GM18951 (cell line): ENCODE measurements around the gene DNAJC6.

Experiments used
- POLR2A ChIP-seq: IDR thresholded peaks from 4 replicates; pipeline ENCODE4 v1.6.1; 2011; ENCODE audit warnings: mild to moderate bottlenecking; ENCODE audit not compliant: insufficient read length, insufficient read depth; ENCODE audit errors: extremely low read depth
- in situ Hi-C: fragments of 300-500 bp; cut with MboI; formaldehyde crosslinking; loops from one replicate; pipeline ENCODE4 v1.12.0; 2022; ENCODE audit warnings: low sequenced_read_pairs, mixed read lengths, inconsistent platforms; ENCODE audit not compliant: unreplicated experiment

DNAJC6 gene

GRCh38 chr1:65412256-65412983 is 103.1 kb downstream of the DNAJC6 start:
- no peak for TF ChIP-seq POLR2A
- in situ Hi-C loops = no loop called here

DNA sequence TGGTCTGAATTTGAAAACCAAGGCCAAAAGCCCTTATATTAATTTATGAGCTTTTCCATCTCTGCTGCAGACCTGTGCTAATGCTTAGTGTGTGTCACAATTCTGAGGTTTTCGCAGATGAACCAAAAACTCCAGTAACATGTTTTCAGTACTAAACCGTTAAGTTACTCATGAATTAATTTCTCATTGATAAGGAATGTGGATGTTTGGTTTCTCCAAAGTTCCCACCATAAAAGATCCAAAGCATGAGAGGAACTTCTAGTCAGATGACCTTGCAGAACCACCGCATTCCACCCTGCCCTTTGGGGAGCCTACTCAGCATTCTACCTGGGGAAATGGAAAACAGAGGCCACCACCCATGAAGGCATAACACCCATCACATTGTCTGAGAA is 103.6 kb downstream of the DNAJC6 start:
- TF ChIP-seq POLR2A = no peak
- in situ Hi-C loops = no loop called here

- in situ Hi-C loops = no loop called here
- TF ChIP-seq POLR2A = no peak
Measured at GRCh38 chr1:65414538-65414937, 105.2 kb downstream of the DNAJC6 start.

- in situ Hi-C loops = no loop called here
- TF ChIP-seq POLR2A = no peak
Measured at GRCh38 chr1:65416767-65417166, 107.4 kb downstream of the DNAJC6 start.

DNA sequence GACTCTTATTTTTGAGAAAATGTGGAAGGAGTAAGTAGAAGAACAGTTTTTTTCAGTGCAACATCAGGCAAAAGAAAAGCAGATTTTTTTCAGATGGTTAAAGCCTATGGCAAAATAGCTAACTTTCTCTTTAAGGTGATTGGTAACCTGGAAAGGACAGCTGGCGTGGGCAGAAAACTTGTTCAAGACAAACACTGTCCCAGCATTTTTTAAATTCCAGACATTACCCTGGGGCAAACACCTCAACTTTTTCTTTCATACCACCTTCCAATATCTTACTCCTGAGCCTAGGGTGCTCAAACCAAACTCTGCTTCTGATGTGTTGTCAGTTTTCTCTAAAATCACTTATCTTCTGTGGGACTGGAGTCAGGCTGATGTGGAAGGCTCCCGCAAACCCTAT is 108.4 kb downstream of the DNAJC6 start:
- no peak for TF ChIP-seq POLR2A
- in situ Hi-C loops = no loop called here

GRCh38 chr1:65418522-65419185 is 109.3 kb downstream of the DNAJC6 start:
- in situ Hi-C loops = no loop called here

GRCh38 chr1:65419681-65420589 is 110.6 kb downstream of the DNAJC6 start:
- peak; percentile 10 for TF ChIP-seq POLR2A
- in situ Hi-C loops = no loop called here

More at GRCh38 chr1:65418522-65419185, 109.3 kb downstream of the DNAJC6 start:
- TF ChIP-seq POLR2A = no peak

DNA sequence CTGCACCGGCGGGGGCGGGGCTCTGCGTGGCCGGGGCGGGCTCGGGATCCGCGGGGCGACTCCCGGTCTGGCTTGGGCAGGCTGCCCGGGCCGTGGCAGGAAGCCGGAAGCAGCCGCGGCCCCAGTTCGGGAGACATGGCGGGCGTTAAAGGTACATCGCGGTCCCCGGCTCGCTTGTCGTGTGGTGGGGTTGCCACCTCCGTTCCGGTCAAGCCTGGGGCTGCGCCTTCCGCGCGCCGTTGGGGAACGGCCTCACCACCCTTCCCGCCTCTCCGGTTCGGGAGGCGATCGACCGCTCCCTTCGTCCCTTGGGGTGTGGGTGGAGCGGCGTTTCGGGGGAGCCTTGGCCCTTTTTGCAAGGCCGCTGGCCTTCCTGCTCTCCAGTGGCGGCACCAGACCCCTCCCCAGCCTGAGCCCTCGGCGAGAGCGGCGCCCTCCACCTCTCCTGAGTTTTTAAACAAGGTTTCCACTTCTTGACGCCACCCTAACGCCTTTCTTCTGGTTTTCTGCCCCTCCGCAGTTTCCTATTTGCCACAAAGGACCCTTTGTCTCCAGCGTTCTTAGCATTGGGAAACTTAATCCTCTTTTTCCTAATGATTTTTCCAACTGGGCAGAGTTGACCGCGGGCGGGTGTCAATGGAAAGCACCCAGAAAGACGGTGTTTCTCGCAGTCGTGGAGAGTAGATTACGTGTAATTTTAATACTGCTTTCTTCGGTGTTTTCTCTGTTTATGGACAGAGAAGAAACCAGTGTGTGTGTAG is 111.4 kb downstream of the DNAJC6 start, which contains the start of the genes LEPR and LEPROT:
LEPR (plus strand) TSS at position 79 of the 761 bp plus-strand sequence. CDS start 144,898 bp downstream, outside the sequence.
LEPROT (plus strand) TSS at position 79 of the 761 bp plus-strand sequence; CDS start at position 136, 57 bp downstream.
- in situ Hi-C loops = no loop called here

GRCh38 chr1:65421351-65422025 is 112.1 kb downstream of the DNAJC6 start:
- in situ Hi-C loops = no loop called here
- TF ChIP-seq POLR2A = no peak

More for the DNA sequence above, 111.4 kb downstream of the DNAJC6 start, which contains the start of the genes LEPR and LEPROT:
- peak; percentile 75 for TF ChIP-seq POLR2A

- TF ChIP-seq POLR2A = no peak
- in situ Hi-C loops = no loop called here
Measured at GRCh38 chr1:65422241-65423203, 113.2 kb downstream of the DNAJC6 start.
